MM.1S (cell line): ENCODE measurements around the gene KCTD5.

Experiments used
- DNase-seq: peaks from one replicate; pipeline ENCODE4 v3.0.0-alpha.2; 2015
- H2AFZ ChIP-seq: fragments of 300-600 bp; sonication (generic); 2 replicates; pipeline ENCODE4 v1.6.0; 2016; ENCODE audit warnings: antibody characterized with exemption, low read length
- H3F3A ChIP-seq: fragments of 300-600 bp; sonication (generic); 2 replicates; pipeline ENCODE4 v1.6.1; 2016; ENCODE audit warnings: mild to moderate bottlenecking, antibody characterized with exemption, low read length, moderate library complexity, mixed read lengths; ENCODE audit not compliant: insufficient read depth
- H3K27ac ChIP-seq: fragments of 300-600 bp; sonication (generic); 2 replicates; pipeline ENCODE4 v1.5.1; 2016; ENCODE audit warnings: mild to moderate bottlenecking, low read length
- H3K27me3 ChIP-seq: fragments of 300-600 bp; sonication (generic); replicated peaks from 2 replicates; pipeline ENCODE4 v1.6.0; 2016; ENCODE audit warnings: low read length; ENCODE audit not compliant: insufficient read depth
- H3K36me3 ChIP-seq: fragments of 300-600 bp; sonication (generic); replicated peaks from 2 replicates; pipeline ENCODE4 v1.6.1; 2016; ENCODE audit warnings: mild to moderate bottlenecking, low read length, mixed read lengths; ENCODE audit not compliant: insufficient read depth
- H3K4me1 ChIP-seq: fragments of 300-600 bp; sonication (generic); 2 replicates; pipeline ENCODE4 v1.6.1; 2016; ENCODE audit warnings: low read length, mixed read lengths
- H3K4me2 ChIP-seq: fragments of 300-600 bp; sonication (generic); 2 replicates; pipeline ENCODE4 v1.6.0; 2016; ENCODE audit warnings: low read depth, low read length
- H3K4me3 ChIP-seq: fragments of 300-600 bp; sonication (generic); 2 replicates; pipeline ENCODE4 v1.5.1; 2016; ENCODE audit warnings: low read length, mixed read lengths
- H3K79me2 ChIP-seq: fragments of 300-600 bp; sonication (generic); 2 replicates; pipeline ENCODE4 v1.6.1; 2016; ENCODE audit warnings: mixed run types, low read length, mixed read lengths
- H3K9ac ChIP-seq: fragments of 300-600 bp; sonication (generic); 2 replicates; pipeline ENCODE4 v1.6.1; 2016; ENCODE audit warnings: low read length, mixed read lengths
- H3K9me2 ChIP-seq: fragments of 300-600 bp; sonication (generic); replicated peaks from 2 replicates; pipeline ENCODE4 v1.6.1; 2016; ENCODE audit warnings: mild to moderate bottlenecking, low read length, mixed read lengths; ENCODE audit not compliant: insufficient read depth
- H3K9me3 ChIP-seq: fragments of 300-600 bp; sonication (generic); replicated peaks from 2 replicates; pipeline ENCODE4 v1.6.1; 2016; ENCODE audit warnings: mild to moderate bottlenecking, low read length, mixed read lengths; ENCODE audit not compliant: insufficient read depth
- H4K20me1 ChIP-seq: fragments of 300-600 bp; sonication (generic); 2 replicates; pipeline ENCODE4 v1.6.1; 2016; ENCODE audit warnings: mild to moderate bottlenecking, low read length, moderate library complexity, mixed read lengths; ENCODE audit not compliant: insufficient read depth
- EZH2 ChIP-seq: fragments of 300-600 bp; sonication (generic); optimal IDR thresholded peaks from 2 replicates; pipeline ENCODE3; 2017; ENCODE audit warnings: low read depth, mild to moderate bottlenecking, antibody characterized with exemption, low read length, mixed read lengths
- EZH2phosphoT487 ChIP-seq: fragments of 300-600 bp; sonication (generic); IDR thresholded peaks from 2 replicates; pipeline ENCODE4 v1.6.1; 2018; ENCODE audit warnings: antibody characterized with exemption, low read length
- TF ChIP-seq, protein P1 (sequence below): fragments of 300-600 bp; sonication (generic); IDR thresholded peaks from 2 replicates; pipeline ENCODE4 v1.5.1; 2016; ENCODE audit warnings: antibody characterized with exemption, low read length, mixed read lengths

Gene KCTD5

DNA sequence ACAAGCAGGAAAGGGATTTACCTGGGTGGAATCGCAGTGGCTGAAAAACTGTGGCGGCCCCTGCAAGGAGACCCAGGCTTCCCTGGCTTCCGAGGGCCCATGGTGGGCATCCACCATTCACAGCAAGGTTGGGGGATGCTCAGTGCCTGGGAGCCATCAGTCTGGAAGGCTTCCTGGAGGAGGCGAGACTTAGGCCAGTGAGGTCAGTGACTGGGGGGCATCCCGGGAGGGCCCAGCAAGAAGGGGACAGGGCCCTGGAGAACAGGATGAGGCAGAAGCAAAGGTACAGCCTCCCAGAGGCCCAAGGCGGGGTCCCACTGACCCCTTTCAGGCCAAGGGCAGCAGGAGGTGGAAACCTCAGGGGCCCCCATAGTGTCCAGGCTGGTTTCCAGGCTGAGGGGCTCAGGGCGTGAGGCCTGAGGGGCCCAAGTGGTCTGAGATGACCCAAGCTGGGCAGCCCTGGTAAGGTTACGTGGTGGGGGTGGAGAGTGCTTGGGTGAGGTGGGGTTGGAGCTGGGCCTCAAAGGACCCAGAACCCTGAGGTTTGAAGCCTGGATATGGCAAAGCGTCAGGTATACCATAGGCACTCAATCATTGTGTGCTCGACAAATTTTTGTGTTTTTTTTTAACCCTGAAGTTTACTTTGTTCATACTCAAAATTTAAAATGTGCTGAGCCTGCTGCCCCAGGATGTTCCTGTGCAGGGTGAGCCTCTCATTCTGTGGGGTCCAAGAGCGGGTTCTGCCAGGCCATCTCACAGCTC is 54.3 kb downstream of the KCTD5 start:
- H3K9me2 ChIP-seq, result no peaks in the 10 kb centered on the region
- peaks cover 12% of the 10 kb centered on the region for H3K27me3 ChIP-seq
- no peaks in the 10 kb centered on the region for H3K4me1 ChIP-seq
- no peak overlapping the region for H3K4me3 ChIP-seq
- no peaks in the 10 kb centered on the region for H4K20me1 ChIP-seq
- no peaks in the 10 kb centered on the region for H3K36me3 ChIP-seq
- H2AFZ ChIP-seq, result no peak overlapping the region
- H3K9me3 ChIP-seq, result no peaks in the 10 kb centered on the region
- H3K9ac ChIP-seq, result no peak overlapping the region
- TF ChIP-seq EZH2phosphoT487, result no peak
- TF ChIP-seq EZH2, result no peak
- TF ChIP-seq, protein P1, sequence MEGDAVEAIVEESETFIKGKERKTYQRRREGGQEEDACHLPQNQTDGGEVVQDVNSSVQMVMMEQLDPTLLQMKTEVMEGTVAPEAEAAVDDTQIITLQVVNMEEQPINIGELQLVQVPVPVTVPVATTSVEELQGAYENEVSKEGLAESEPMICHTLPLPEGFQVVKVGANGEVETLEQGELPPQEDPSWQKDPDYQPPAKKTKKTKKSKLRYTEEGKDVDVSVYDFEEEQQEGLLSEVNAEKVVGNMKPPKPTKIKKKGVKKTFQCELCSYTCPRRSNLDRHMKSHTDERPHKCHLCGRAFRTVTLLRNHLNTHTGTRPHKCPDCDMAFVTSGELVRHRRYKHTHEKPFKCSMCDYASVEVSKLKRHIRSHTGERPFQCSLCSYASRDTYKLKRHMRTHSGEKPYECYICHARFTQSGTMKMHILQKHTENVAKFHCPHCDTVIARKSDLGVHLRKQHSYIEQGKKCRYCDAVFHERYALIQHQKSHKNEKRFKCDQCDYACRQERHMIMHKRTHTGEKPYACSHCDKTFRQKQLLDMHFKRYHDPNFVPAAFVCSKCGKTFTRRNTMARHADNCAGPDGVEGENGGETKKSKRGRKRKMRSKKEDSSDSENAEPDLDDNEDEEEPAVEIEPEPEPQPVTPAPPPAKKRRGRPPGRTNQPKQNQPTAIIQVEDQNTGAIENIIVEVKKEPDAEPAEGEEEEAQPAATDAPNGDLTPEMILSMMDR, result no peak
- no peak for DNase-seq
- H3K4me2 ChIP-seq, result no peak overlapping the region
- H3K27ac ChIP-seq, result no peak overlapping the region
- H3F3A ChIP-seq, result no peaks in the 10 kb centered on the region
- H3K79me2 ChIP-seq, result no peaks in the 10 kb centered on the region

DNA sequence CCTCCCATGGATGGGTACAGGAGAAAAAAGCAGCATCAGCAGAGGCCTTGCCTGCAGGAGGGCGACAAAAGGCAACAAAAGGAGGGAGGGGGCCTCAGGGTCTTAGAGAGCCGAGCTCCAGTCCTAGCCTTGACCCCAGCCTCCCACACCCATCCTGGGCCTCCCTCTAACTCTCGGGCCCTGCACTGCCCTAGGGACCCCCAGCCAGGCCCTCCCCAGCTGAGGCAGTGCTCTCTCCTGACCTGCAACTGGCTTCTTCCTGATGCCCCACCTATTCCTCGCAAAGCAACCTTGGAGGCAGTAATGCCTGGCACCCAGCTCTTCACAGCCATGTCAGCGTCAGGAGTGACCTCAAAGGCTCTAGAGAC is 54.9 kb downstream of the KCTD5 start:
- Histone ChIP-seq H3K4me2 (no peak overlapping the region), H3K4me3 (no peak overlapping the region), H3K9ac (no peak overlapping the region), H3K27ac (no peak overlapping the region), H3K36me3 (no peaks in the 10 kb centered on the region), H3K9me3 (no peaks in the 10 kb centered on the region), H2AFZ (no peak overlapping the region), H3F3A (no peaks in the 10 kb centered on the region), H4K20me1 (no peaks in the 10 kb centered on the region), H3K27me3 (peaks cover 7% of the 10 kb centered on the region; the same call in 1 of the 2 replicates), H3K4me1 (no peaks in the 10 kb centered on the region), H3K79me2 (no peaks in the 10 kb centered on the region), H3K9me2 (no peaks in the 10 kb centered on the region)
- no peak for TF ChIP-seq EZH2
- no peak for TF ChIP-seq EZH2phosphoT487
- TF ChIP-seq, protein P1, result no peak
- no peak for DNase-seq

DNA sequence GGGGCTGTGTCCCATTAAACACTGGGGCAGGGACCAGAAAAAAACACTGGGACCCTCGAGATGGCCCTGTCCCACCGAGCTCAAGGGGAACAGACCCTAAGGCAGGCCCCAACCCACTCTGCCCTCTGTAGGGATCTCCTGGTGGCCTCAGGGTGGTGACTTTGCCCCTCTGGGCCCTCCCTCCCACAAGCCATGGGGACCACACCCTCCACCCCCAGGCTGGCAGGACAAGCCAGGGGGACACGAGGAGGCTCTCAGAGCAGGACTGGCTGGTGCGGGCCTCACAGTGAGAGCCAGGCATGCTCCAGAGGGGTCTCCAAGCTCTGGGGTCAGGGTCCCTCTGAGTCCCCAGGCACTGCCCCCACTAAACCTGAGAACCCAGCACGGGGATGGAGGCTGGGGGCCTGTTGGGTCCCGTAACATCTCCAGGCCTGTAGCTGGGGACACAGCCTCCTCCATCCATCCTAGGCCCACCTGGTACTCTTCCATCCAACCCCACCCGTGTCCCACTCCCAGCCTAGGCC is 55.6 kb downstream of the KCTD5 start:
- Histone ChIP-seq H3K36me3 (no peaks in the 10 kb centered on the region), H3K4me2 (no peak overlapping the region), H3K27me3 (0 out of 2 replicates have a peak, but pooled peaks cover under 1% of the 10 kb centered on the region), H3K9ac (no peak overlapping the region), H3K79me2 (no peaks in the 10 kb centered on the region), H3K4me3 (no peak overlapping the region), H3K4me1 (no peaks in the 10 kb centered on the region), H3K9me3 (no peaks in the 10 kb centered on the region), H3K9me2 (no peaks in the 10 kb centered on the region), H3F3A (no peaks in the 10 kb centered on the region), H2AFZ (no peak overlapping the region), H3K27ac (no peak overlapping the region), H4K20me1 (no peaks in the 10 kb centered on the region)
- DNase-seq, result no peak
- TF ChIP-seq EZH2phosphoT487, result no peak
- TF ChIP-seq, protein P1, result no peak
